Colonic mucosa (tissue), 4 donors: ENCODE measurements around the gene IFT74. TPM values are rescaled to one million over a fixed set of nuclear protein-coding genes. Genes with fewer than 3 reads are reported as not detected.

ENCODE experiments used
- DNase-seq: peaks from one replicate; pipeline ENCODE4 v3.0.0-alpha.2; 2020
- H3K27ac ChIP-seq: fragments of 200-600 bp; one replicate; pipeline ENCODE4 v1.8.0; 2021
- H3K27me3 ChIP-seq: fragments of 200-600 bp; one replicate; pipeline ENCODE4 v1.8.0; 2021
- H3K36me3 ChIP-seq: fragments of 200-600 bp; one replicate; pipeline ENCODE4 v1.8.0; 2021
- H3K4me1 ChIP-seq: fragments of 200-600 bp; one replicate; pipeline ENCODE4 v1.8.0; 2021; ENCODE audit warnings: mild to moderate bottlenecking
- H3K4me3 ChIP-seq: fragments of 200-600 bp; one replicate; pipeline ENCODE4 v1.8.0; 2021
- H3K9ac ChIP-seq, 2 donors: one replicate each; pipeline ENCODE4 v1.7.0; 2013; ENCODE audit warnings: control low read depth in 2 of 2, low read depth in 2 of 2, low read length in 2 of 2
- H3K9me3 ChIP-seq: fragments of 200-600 bp; one replicate; pipeline ENCODE4 v1.8.0; 2021
- intact Hi-C: fragments of 100-400 bp; cut with DNase I; formaldehyde crosslinking; loops from one replicate; pipeline ENCODE4 v1.14.1; 2022
- total RNA-seq, 2 donors: library from RNA; stranded (reverse); fragmentation: NEBNext Ultra II Directional in 1 of 2; extraction: Animal tissue kit (Norgen Biotek cat#: 25700) in 1 of 2; gene quantifications; one replicate each; pipeline ENCODE4 v1.2.1, GENCODE V29; 2021
- TF ChIP-seq, protein P1 (sequence below): fragments of 200-600 bp; IDR thresholded peaks from one replicate; pipeline ENCODE4 v1.8.0; 2022; ENCODE audit warnings: antibody characterized with exemption, mild to moderate bottlenecking
- donor health status: healthy.
- donor health status: DM: no; HTN: no; CAD: no.
- donor health status: DM: no; HTN: no; CAD: no.

The IFT74 gene
- total RNA-seq, 2 donors from 2014 or later, result 12.3 to 14.8 TPM

DNA sequence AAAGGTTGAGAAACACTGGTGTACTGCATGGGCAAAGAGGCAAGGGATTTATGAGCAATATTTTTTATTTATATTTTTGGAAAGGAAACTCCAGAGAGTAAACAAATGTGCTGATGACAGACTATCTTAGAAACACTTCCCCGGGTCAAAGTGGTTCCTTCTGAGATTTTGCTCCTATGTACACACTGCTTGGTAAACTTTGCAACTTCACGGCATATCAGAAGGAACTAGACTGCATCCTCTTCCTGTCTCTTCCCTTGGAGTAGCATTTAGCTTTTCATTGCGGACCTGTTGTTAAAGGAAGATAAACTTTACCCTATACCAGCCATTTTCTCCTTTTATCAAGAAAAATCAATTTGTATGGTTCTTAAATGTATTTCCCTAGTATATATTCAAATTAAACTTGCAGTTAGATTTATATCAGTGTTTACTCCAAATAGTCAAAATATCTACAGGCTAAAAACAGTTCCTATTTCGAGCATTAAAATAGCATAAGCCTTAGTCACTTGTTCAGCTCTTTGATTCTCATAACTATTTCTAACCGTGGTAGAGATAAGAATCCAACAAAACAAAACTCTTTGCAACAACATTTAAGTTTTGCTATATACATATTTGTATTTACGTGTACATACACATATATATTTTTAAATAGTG lies 97.3 kb downstream of the IFT74 start:
- no peak for DNase-seq
- Histone ChIP-seq H3K36me3 (no peaks in the 10 kb centered on the region), H3K9me3 (no peaks in the 10 kb centered on the region), H3K4me1 (no peaks in the 10 kb centered on the region), H3K4me3 (no peak overlapping the region), H3K27me3 (no peaks in the 10 kb centered on the region), H3K9ac (no peak overlapping the region), H3K27ac (peak overlapping the region; percentile 16)
- intact Hi-C loops, result no loop called here
- TF ChIP-seq, protein P1, sequence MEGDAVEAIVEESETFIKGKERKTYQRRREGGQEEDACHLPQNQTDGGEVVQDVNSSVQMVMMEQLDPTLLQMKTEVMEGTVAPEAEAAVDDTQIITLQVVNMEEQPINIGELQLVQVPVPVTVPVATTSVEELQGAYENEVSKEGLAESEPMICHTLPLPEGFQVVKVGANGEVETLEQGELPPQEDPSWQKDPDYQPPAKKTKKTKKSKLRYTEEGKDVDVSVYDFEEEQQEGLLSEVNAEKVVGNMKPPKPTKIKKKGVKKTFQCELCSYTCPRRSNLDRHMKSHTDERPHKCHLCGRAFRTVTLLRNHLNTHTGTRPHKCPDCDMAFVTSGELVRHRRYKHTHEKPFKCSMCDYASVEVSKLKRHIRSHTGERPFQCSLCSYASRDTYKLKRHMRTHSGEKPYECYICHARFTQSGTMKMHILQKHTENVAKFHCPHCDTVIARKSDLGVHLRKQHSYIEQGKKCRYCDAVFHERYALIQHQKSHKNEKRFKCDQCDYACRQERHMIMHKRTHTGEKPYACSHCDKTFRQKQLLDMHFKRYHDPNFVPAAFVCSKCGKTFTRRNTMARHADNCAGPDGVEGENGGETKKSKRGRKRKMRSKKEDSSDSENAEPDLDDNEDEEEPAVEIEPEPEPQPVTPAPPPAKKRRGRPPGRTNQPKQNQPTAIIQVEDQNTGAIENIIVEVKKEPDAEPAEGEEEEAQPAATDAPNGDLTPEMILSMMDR, result no peak

DNA sequence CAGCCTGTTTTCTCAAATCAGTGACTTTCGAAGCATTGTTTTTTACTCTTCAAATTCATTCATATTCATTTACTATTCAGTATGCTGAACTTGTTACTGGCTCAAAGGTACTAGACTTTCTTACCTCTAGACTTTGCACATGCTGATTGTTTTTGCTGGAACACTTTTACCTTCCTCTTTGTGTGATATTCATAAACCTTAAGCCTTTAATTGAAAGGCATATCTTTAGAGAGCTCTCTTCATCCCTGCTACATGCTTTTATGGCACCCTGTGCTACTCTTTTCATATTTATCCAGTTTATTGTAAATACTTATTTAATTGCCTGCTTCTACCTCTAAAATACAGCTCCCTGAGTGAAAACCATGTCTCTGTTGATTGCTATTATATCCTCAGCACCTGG lies 97.9 kb downstream of the IFT74 start:
- TF ChIP-seq, protein P1, result no peak
- Histone ChIP-seq H3K4me3 (no peak overlapping the region), H3K27me3 (no peaks in the 10 kb centered on the region), H3K4me1 (no peaks in the 10 kb centered on the region), H3K9ac (no peak overlapping the region), H3K36me3 (no peaks in the 10 kb centered on the region), H3K9me3 (no peaks in the 10 kb centered on the region), H3K27ac (peak overlapping the region; percentile 16)
- intact Hi-C loops, result no loop called here
- DNase-seq, result no peak

DNA sequence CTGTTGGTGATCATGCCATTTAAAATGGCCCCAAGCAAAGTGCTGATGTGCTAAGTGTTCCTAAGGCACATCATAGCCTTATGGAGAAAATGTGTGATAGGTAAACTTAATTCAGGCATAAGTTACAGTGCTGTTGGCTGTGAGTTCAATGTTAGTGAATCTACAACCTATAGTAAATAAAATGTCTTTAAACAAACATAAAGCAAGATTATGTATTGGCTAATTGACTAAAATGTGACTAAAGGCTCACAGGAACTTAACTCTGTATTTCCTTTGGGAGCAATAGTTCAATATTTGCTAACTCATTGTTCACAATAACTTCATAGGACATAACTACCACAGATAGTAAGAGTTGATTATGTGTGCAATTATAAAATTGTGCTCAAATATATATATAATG lies 98.6 kb downstream of the IFT74 start:
- intact Hi-C loops, result no loop called here
- TF ChIP-seq, protein P1, result no peak
- H3K27ac ChIP-seq, result peak overlapping the region; percentile 16

DNA sequence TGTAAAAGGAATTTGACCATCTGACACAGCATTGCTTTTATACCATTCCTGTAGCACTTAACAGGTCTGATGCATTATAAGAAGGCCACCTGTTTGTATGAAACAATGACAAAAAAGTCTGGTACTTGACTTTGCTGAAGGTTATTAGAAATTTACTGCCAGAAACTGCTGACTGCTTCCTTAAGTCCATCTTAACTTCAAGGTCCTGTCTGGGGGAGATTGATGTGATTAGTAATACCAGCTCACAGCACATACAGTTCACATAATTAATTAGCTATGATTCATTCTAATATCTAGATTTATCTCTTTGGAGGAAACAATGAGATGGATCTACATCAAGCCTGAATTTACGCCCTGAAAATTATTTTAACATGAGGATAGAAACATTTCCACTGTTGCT lies 103.2 kb downstream of the IFT74 start:
- no peaks in the 10 kb centered on the region for H3K27me3 ChIP-seq
- H3K4me3 ChIP-seq, result no peak overlapping the region
- TF ChIP-seq, protein P1, result no peak
- H3K4me1 ChIP-seq, result no peaks in the 10 kb centered on the region
- no peaks in the 10 kb centered on the region for H3K9me3 ChIP-seq
- H3K27ac ChIP-seq, result no peak overlapping the region
- intact Hi-C loops, result no loop called here
- H3K9ac ChIP-seq, result no peak overlapping the region
- no peaks in the 10 kb centered on the region for H3K36me3 ChIP-seq
- DNase-seq, result no peak

More for the DNA sequence above, 98.6 kb downstream of the IFT74 start:
- Histone ChIP-seq H3K4me1 (no peaks in the 10 kb centered on the region), H3K36me3 (no peaks in the 10 kb centered on the region), H3K9me3 (no peaks in the 10 kb centered on the region), H3K27me3 (no peaks in the 10 kb centered on the region), H3K4me3 (no peak overlapping the region), H3K9ac (no peak overlapping the region)
- DNase-seq, result no peak

DNA sequence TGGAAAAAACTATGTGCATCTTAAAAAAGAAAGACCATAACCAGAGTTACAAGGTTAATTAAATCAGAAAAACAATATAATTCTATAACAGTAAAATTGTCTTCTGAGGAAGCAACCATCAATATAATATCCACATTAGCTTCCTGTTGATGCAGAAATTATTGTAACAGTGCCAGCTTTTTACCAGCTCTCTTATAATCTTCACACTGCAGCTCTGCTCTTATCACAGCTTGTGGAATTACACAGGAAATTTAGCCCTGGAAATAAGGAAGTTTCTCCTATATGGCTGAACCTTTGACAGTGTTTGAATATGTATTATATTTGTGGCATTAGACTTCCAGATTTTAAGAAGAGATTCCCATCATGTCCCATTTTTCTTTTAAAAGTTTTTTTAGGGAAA lies 103.7 kb downstream of the IFT74 start:
- no peak overlapping the region for H3K4me3 ChIP-seq
- H3K9me3 ChIP-seq, result no peaks in the 10 kb centered on the region
- H3K27me3 ChIP-seq, result no peaks in the 10 kb centered on the region
- no peak overlapping the region for H3K9ac ChIP-seq
- no peak overlapping the region for H3K27ac ChIP-seq
- DNase-seq, result no peak
- intact Hi-C loops, result no loop called here
- TF ChIP-seq, protein P1, result no peak
- no peaks in the 10 kb centered on the region for H3K36me3 ChIP-seq
- no peaks in the 10 kb centered on the region for H3K4me1 ChIP-seq
